Measurements from ENCODE around the gene VEGFB.

VEGFB gene

DNA sequence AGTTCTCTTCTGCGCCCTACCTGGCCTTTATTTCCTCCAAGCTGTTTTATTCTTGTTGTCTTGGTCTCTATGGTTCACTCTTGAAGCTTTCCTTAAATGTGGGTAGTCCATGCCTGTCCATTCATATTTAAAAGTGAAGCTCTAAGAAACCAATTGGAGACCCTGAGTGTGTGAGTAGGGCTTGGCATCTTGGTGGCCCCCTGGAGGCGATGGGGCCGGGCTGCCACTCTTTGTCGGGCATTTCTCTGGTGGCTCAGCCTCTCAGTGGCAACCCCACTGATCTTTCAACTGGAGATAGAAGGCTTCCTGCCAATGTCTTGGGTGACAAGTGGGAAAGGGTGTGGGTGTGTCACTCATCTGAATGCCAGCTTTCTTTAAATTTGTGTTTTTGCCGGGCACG is 17.5 kb upstream of the VEGFB start:
- TF ChIP-seq FOXP2 (optimal IDR thresholded peaks at IDR 0.05; ENCODE audit: borderline replicate concordance, extremely low read depth, extremely low read length, insufficient read depth) (no peak), SIN3A (IDR thresholded peaks at IDR 0.05; ENCODE audit: borderline replicate concordance, insufficient read depth, low read length) (no peak), POLR2AphosphoS5 (IDR thresholded peaks at IDR 0.05; ENCODE audit: low read depth, low read length) (no peak), TAF1 (IDR thresholded peaks at IDR 0.05; ENCODE audit: borderline replicate concordance, insufficient read depth, low read length) (no peak)
- TF ChIP-seq, protein P1, sequence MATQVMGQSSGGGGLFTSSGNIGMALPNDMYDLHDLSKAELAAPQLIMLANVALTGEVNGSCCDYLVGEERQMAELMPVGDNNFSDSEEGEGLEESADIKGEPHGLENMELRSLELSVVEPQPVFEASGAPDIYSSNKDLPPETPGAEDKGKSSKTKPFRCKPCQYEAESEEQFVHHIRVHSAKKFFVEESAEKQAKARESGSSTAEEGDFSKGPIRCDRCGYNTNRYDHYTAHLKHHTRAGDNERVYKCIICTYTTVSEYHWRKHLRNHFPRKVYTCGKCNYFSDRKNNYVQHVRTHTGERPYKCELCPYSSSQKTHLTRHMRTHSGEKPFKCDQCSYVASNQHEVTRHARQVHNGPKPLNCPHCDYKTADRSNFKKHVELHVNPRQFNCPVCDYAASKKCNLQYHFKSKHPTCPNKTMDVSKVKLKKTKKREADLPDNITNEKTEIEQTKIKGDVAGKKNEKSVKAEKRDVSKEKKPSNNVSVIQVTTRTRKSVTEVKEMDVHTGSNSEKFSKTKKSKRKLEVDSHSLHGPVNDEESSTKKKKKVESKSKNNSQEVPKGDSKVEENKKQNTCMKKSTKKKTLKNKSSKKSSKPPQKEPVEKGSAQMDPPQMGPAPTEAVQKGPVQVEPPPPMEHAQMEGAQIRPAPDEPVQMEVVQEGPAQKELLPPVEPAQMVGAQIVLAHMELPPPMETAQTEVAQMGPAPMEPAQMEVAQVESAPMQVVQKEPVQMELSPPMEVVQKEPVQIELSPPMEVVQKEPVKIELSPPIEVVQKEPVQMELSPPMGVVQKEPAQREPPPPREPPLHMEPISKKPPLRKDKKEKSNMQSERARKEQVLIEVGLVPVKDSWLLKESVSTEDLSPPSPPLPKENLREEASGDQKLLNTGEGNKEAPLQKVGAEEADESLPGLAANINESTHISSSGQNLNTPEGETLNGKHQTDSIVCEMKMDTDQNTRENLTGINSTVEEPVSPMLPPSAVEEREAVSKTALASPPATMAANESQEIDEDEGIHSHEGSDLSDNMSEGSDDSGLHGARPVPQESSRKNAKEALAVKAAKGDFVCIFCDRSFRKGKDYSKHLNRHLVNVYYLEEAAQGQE (IDR thresholded peaks at IDR 0.05; ENCODE audit: insufficient read depth in 1 of 2, low read depth in 2 of 2, low read length in 2 of 2): no peak

DNA sequence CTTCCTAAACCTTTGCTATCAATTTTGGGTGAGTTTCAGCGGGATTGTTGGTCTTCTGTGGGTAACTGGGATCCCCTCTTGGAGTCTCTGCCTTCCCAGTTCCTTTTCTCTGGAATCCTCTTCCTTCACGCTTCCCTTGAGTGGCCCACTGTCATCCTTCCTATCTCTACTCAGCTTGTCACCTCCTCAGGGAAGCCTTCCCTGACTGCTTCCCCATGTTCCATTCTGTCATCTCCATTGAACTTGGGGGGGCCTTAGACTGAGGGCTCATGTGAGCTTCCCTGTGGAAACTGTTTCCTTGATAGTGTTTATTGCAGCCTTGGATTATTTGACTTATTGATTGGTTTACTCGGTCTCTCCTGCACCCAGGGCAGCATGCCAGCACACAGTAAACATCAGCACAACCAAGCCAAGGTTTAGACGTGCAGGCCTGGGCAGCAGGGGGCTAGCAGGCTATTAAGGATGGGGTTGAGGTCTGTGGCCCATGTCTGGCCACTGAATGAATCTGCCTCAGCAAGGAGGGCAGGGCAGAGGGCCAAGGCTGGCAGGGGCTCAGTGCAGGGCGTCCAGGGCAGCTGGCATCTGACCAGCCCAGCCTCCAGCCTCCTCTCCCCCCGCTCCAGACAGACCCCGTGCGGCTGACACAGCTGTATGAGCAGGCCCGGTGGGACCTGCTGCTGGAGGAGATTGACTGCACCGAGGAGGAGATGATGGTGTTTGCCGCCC is 15.6 kb upstream of the VEGFB start:
- TF ChIP-seq TAF1 (IDR thresholded peaks at IDR 0.05; ENCODE audit: borderline replicate concordance, insufficient read depth, low read length): no peak
- TF ChIP-seq, protein P1 (IDR thresholded peaks at IDR 0.05; ENCODE audit: insufficient read depth in 1 of 2, low read depth in 2 of 2, low read length in 2 of 2): no peak

DNA sequence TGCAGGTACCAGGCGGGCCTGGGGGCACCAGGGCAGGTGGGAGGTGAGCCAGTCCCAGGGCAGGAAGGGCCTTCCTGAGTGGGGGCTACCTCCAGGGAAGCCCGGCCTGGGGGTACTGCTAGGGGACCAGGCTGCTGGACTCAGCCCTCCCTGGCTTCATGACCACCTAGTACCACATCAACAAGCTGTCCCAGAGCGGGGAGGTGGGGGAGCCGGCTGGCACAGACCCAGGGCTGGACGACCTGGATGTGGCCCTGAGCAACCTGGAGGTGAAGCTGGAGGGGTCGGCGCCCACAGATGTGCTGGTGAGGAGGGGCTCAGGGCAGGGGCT is 15.1 kb upstream of the VEGFB start:
- no peak for TF ChIP-seq TAF1 (IDR thresholded peaks at IDR 0.05; ENCODE audit: borderline replicate concordance, insufficient read depth, low read length)
- TF ChIP-seq POLR2AphosphoS5 (IDR thresholded peaks at IDR 0.05; ENCODE audit: low read depth, low read length): no peak
- TF ChIP-seq, protein P1 (IDR thresholded peaks at IDR 0.05; ENCODE audit: insufficient read depth in 1 of 2, low read depth in 2 of 2, low read length in 2 of 2): no peak
- no peak for TF ChIP-seq FOXP2 (optimal IDR thresholded peaks at IDR 0.05; ENCODE audit: borderline replicate concordance, extremely low read depth, extremely low read length, insufficient read depth)
- no peak for TF ChIP-seq SIN3A (IDR thresholded peaks at IDR 0.05; ENCODE audit: borderline replicate concordance, insufficient read depth, low read length)

DNA sequence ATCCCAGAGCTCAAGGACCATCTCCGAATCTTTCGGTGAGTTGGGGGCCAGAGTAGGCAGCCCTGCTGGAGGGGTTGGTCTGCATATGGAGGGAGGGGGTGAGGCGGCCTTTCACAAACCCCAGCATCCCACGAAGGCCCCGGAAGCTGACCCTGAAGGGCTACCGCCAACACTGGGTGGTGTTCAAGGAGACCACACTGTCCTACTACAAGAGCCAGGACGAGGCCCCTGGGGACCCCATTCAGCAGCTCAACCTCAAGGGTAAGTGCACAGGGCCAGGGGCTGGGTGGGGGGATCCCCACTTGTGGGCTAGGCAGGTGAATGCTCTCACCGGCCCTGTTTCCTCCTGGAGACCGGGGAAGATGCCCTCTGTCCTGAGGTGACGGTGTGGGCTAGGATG is 14.6 kb upstream of the VEGFB start:
- no peak for TF ChIP-seq TAF1 (IDR thresholded peaks at IDR 0.05; ENCODE audit: borderline replicate concordance, insufficient read depth, low read length)
- no peak for TF ChIP-seq POLR2AphosphoS5 (IDR thresholded peaks at IDR 0.05; ENCODE audit: low read depth, low read length)
- TF ChIP-seq, protein P1 (IDR thresholded peaks at IDR 0.05; ENCODE audit: insufficient read depth in 1 of 2, low read depth in 2 of 2, low read length in 2 of 2): no peak
- TF ChIP-seq SIN3A (IDR thresholded peaks at IDR 0.05; ENCODE audit: borderline replicate concordance, insufficient read depth, low read length): no peak
- TF ChIP-seq FOXP2 (optimal IDR thresholded peaks at IDR 0.05; ENCODE audit: borderline replicate concordance, extremely low read depth, extremely low read length, insufficient read depth): no peak

DNA sequence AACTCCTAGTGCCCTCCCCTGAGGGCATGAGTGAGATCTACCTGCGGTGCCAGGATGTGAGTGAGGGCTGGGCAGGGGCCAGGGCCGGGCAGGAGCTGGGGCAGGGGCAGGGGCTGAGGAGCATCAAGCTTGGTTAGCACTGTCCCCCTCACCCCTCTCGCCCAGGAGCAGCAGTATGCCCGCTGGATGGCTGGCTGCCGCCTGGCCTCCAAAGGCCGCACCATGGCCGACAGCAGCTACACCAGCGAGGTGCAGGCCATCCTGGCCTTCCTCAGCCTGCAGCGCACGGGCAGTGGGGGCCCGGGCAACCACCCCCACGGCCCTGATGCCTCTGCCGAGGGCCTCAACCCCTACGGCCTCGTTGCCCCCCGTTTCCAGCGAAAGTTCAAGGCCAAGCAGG is 14.1 kb upstream of the VEGFB start:
- no peak for TF ChIP-seq TAF1 (IDR thresholded peaks at IDR 0.05; ENCODE audit: borderline replicate concordance, insufficient read depth, low read length)

Measured in PFSK-1 (cell line).